T-helper 17 cell (primary cell): ENCODE results near the gene ELF2. TPM values are rescaled to one million over a fixed set of nuclear protein-coding genes. Genes with fewer than 3 reads are reported as not detected.
"Not testable (repeated sequence)": the region's sequence is repeated elsewhere in the genome, so short reads cannot be mapped to it uniquely, and the experiment has no call there.

Experiments used
- ATAC-seq: fragments of 150-1000 bp; cut with Tn5 transposase; 2 replicates; pipeline ENCODE4 v1.10.0; 2021; ENCODE audit warnings: mild to moderate bottlenecking, moderate library complexity
- DNase-seq, 3 donors: peaks; one replicate each; pipeline versions ENCODE4 v3.0.0 to v3.0.0-alpha.2; 2020 to 2021
- H3K9me3 ChIP-seq: one replicate; pipeline ENCODE4 v1.7.0; 2013; ENCODE audit warnings: low read length, mild to moderate bottlenecking; ENCODE audit not compliant: control insufficient read depth, poor library complexity, severe bottlenecking
- H3K27ac Mint-ChIP-seq: one replicate; pipeline ENCODE4 v1.8.0; 2022; ENCODE audit warnings: mild to moderate bottlenecking, moderate library complexity, mixed read lengths
- H3K27me3 Mint-ChIP-seq: one replicate; pipeline ENCODE4 v1.8.0; 2022; ENCODE audit warnings: mixed read lengths
- H3K36me3 Mint-ChIP-seq: one replicate; pipeline ENCODE4 v1.8.0; 2022; ENCODE audit warnings: low read depth, mixed read lengths
- H3K4me1 Mint-ChIP-seq: one replicate; pipeline ENCODE4 v1.8.0; 2022; ENCODE audit warnings: mild to moderate bottlenecking, mixed read lengths
- H3K4me3 Mint-ChIP-seq: one replicate; pipeline ENCODE4 v1.8.0; 2022; ENCODE audit warnings: mild to moderate bottlenecking, moderate library complexity, mixed read lengths
- total RNA-seq, 4 donors: library from RNA in 2 of 4; stranded (reverse) in 2 of 4; gene quantifications; one replicate each; pipeline ENCODE4 v1.2.3 and lab custom pipeline; 2022 to 2026

Gene ELF2
- total RNA-seq, result 10 to 100 TPM; 59.8 to 80.6 TPM
- 90.3 to 99.4 reads per million in 2 donors for total RNA-seq (lab: John Stamatoyannopoulos, UW)

GRCh38 chr4:139177049-139177868, at the start of gene ELF2:
Gene ELF2, minus strand, starts transcription at chr4:139177218. Its CDS starts 39,517 bp downstream, at chr4:139137701.
- H3K4me1 Mint-ChIP-seq, result peaks cover 10% of the 10 kb centered on the region
- H3K36me3 Mint-ChIP-seq, result no peaks in the 10 kb centered on the region
- H3K27ac Mint-ChIP-seq, result peak within 1 kb of the TSS; percentile 89
- no peaks in the 10 kb centered on the region for H3K27me3 Mint-ChIP-seq
- ATAC-seq (peak; percentile 68), DNase-seq (peak; percentile 82 to 86 (median 85))
- peak within 1 kb of the TSS; percentile 94 for H3K4me3 Mint-ChIP-seq
- no peaks in the 10 kb centered on the region for H3K9me3 ChIP-seq

- no peak overlapping the region for H3K27ac Mint-ChIP-seq
- peaks cover 3% of the 10 kb centered on the region for H3K36me3 Mint-ChIP-seq
- DNase-seq (no peak), ATAC-seq (no peak)
- H3K9me3 ChIP-seq, result no peaks in the 10 kb centered on the region
- no peak overlapping the region for H3K4me3 Mint-ChIP-seq
- H3K27me3 Mint-ChIP-seq, result no peaks in the 10 kb centered on the region
- peaks cover 10% of the 10 kb centered on the region for H3K4me1 Mint-ChIP-seq
Observed at GRCh38 chr4:139223682-139224317, 46.8 kb upstream of the ELF2 start.

GRCh38 chr4:139222215-139222614, 45.2 kb upstream of the ELF2 start:
- Mint-ChIP-seq H3K36me3 (peaks cover 3% of the 10 kb centered on the region), H3K27ac (no peak overlapping the region), H3K27me3 (no peaks in the 10 kb centered on the region), H3K4me1 (peaks cover 10% of the 10 kb centered on the region), H3K4me3 (no peak overlapping the region)
- ATAC-seq (no peak), DNase-seq (no peak)
- H3K9me3 ChIP-seq, result no peaks in the 10 kb centered on the region

GRCh38 chr4:139221687-139222086, 44.7 kb upstream of the ELF2 start:
- no peak for DNase-seq
- H3K4me1 Mint-ChIP-seq, result peaks cover 10% of the 10 kb centered on the region

GRCh38 chr4:139219450-139220055, 42.5 kb upstream of the ELF2 start:
- ATAC-seq, result no peak
- Mint-ChIP-seq H3K27me3 (no peaks in the 10 kb centered on the region), H3K27ac (no peak overlapping the region)

More at GRCh38 chr4:139221687-139222086, 44.7 kb upstream of the ELF2 start:
- no peaks in the 10 kb centered on the region for H3K9me3 ChIP-seq
- Mint-ChIP-seq H3K36me3 (peaks cover 3% of the 10 kb centered on the region), H3K4me3 (no peak overlapping the region), H3K27me3 (no peaks in the 10 kb centered on the region), H3K27ac (no peak overlapping the region)
- ATAC-seq, result no peak

GRCh38 chr4:139214039-139214534, 37.1 kb upstream of the ELF2 start:
- Mint-ChIP-seq H3K36me3 (no peaks in the 10 kb centered on the region), H3K4me3 (no peak overlapping the region), H3K4me1 (no peaks in the 10 kb centered on the region), H3K27ac (no peak overlapping the region), H3K27me3 (no peaks in the 10 kb centered on the region)
- DNase-seq (no peak), ATAC-seq (peak; percentile 65)
- H3K9me3 ChIP-seq, result no peaks in the 10 kb centered on the region

More at GRCh38 chr4:139219450-139220055, 42.5 kb upstream of the ELF2 start:
- no peaks in the 10 kb centered on the region for H3K9me3 ChIP-seq
- no peak for DNase-seq
- H3K4me1 Mint-ChIP-seq, result peaks cover 10% of the 10 kb centered on the region
- no peak overlapping the region for H3K4me3 Mint-ChIP-seq
- peaks cover 3% of the 10 kb centered on the region for H3K36me3 Mint-ChIP-seq

GRCh38 chr4:139213633-139214032, 36.6 kb upstream of the ELF2 start:
- not testable (repeated sequence) for DNase-seq, H3K27me3 Mint-ChIP-seq, H3K9me3 ChIP-seq, H3K27ac Mint-ChIP-seq, H3K4me1 Mint-ChIP-seq, ATAC-seq, H3K36me3 Mint-ChIP-seq, H3K4me3 Mint-ChIP-seq

GRCh38 chr4:139212900-139213299, 35.9 kb upstream of the ELF2 start:
- H3K9me3 ChIP-seq, result no peaks in the 10 kb centered on the region
- no peaks in the 10 kb centered on the region for H3K36me3 Mint-ChIP-seq
- no peaks in the 10 kb centered on the region for H3K27me3 Mint-ChIP-seq
- ATAC-seq (no peak), DNase-seq (no peak)
- H3K4me3 Mint-ChIP-seq, result no peak overlapping the region
- H3K4me1 Mint-ChIP-seq, result no peaks in the 10 kb centered on the region
- no peak overlapping the region for H3K27ac Mint-ChIP-seq

- H3K4me1 Mint-ChIP-seq, result no peaks in the 10 kb centered on the region
- no peaks in the 10 kb centered on the region for H3K27me3 Mint-ChIP-seq
- no peak overlapping the region for H3K4me3 Mint-ChIP-seq
- no peak overlapping the region for H3K27ac Mint-ChIP-seq
- peaks cover 2% of the 10 kb centered on the region for H3K36me3 Mint-ChIP-seq
- no peak for ATAC-seq
- no peak for DNase-seq
- H3K9me3 ChIP-seq, result no peaks in the 10 kb centered on the region
Observed at GRCh38 chr4:139210486-139210885, 33.5 kb upstream of the ELF2 start.

GRCh38 chr4:139209470-139210063, 32.5 kb upstream of the ELF2 start:
- H3K36me3 Mint-ChIP-seq, result peaks cover 2% of the 10 kb centered on the region
- no peaks in the 10 kb centered on the region for H3K27me3 Mint-ChIP-seq
- no peak overlapping the region for H3K4me3 Mint-ChIP-seq
- H3K27ac Mint-ChIP-seq, result no peak overlapping the region
- ATAC-seq (no peak), DNase-seq (no peak)
- H3K9me3 ChIP-seq, result no peaks in the 10 kb centered on the region
- no peaks in the 10 kb centered on the region for H3K4me1 Mint-ChIP-seq

- no peaks in the 10 kb centered on the region for H3K9me3 ChIP-seq
- no peak for DNase-seq
- peak; percentile 68 for ATAC-seq
- Mint-ChIP-seq H3K4me3 (no peak overlapping the region), H3K27ac (peak overlapping the region; percentile 56), H3K36me3 (peaks cover 2% of the 10 kb centered on the region), H3K27me3 (no peaks in the 10 kb centered on the region), H3K4me1 (no peaks in the 10 kb centered on the region)
Observed at GRCh38 chr4:139208404-139208945, 31.5 kb upstream of the ELF2 start.

- no peaks in the 10 kb centered on the region for H3K9me3 ChIP-seq
- no peaks in the 10 kb centered on the region for H3K27me3 Mint-ChIP-seq
- no peaks in the 10 kb centered on the region for H3K4me1 Mint-ChIP-seq
- H3K36me3 Mint-ChIP-seq, result peaks cover 2% of the 10 kb centered on the region
- no peak for DNase-seq
- no peak for ATAC-seq
- peak overlapping the region; percentile 56 for H3K27ac Mint-ChIP-seq
- no peak overlapping the region for H3K4me3 Mint-ChIP-seq
Observed at GRCh38 chr4:139207873-139208403, 30.9 kb upstream of the ELF2 start.
